Psoas muscle (tissue), 8 donors: Measurements from ENCODE around the gene METTL22. TPM values are rescaled to one million over a fixed set of nuclear protein-coding genes. Genes with fewer than 3 reads are reported as not detected.

Experiments
- ATAC-seq, 4 donors: fragments of 200-7000 bp; cut with Tn5 transposase; one replicate each; pipeline ENCODE4 v1.9.1; 2020; ENCODE audit warnings: moderate library complexity in 3 of 4, mild to moderate bottlenecking in 2 of 4
- DNase-seq, 2 donors: peaks; one replicate each; pipeline ENCODE4 v3.0.0-alpha.2; 2020
- H3K27ac ChIP-seq: fragments of 200-600 bp; one replicate; pipeline ENCODE4 v1.8.0; 2022
- H3K27me3 ChIP-seq, 3 donors: fragments of 200-600 bp in 1 of 3; one replicate each; pipeline versions ENCODE4 v1.6.1 to v1.8.0; 2013 to 2022; ENCODE audit warnings: low read length in 2 of 3, mild to moderate bottlenecking in 2 of 3, moderate library complexity in 1 of 3; ENCODE audit not compliant: insufficient read depth in 3 of 3
- H3K36me3 ChIP-seq, 2 donors: fragments of 200-600 bp in 1 of 2; one replicate each; pipeline versions ENCODE4 v1.6.1 to v1.8.0; 2013 to 2022; ENCODE audit warnings: low read depth in 1 of 2, mild to moderate bottlenecking in 1 of 2, moderate library complexity in 1 of 2; ENCODE audit not compliant: insufficient read depth in 1 of 2
- H3K4me1 ChIP-seq: fragments of 200-600 bp; one replicate; pipeline ENCODE4 v1.8.0; 2022
- H3K4me3 ChIP-seq: fragments of 200-600 bp; one replicate; pipeline ENCODE4 v1.8.0; 2022; ENCODE audit warnings: mild to moderate bottlenecking
- H3K9me3 ChIP-seq: fragments of 200-600 bp; one replicate; pipeline ENCODE4 v1.8.0; 2022
- WGBS, 3 donors: extraction: QIAGEN DNeasy Blood & Tissue Kit; methylation state at CpG; one replicate each; pipeline versions ENCODE4 v1.1.6 to v1.1.7; 2013; 5-methylcytosine and 5-hydroxymethylcytosine counted together
- intact Hi-C, 2 donors: fragments of 100-400 bp; cut with DNase I; formaldehyde crosslinking; loops; one replicate each; pipeline versions ENCODE4 v1.11.0 to v1.14.2; 2022
- polyA plus RNA-seq, 3 donors: library from polyadenylated mRNA; stranded (reverse); fragments of 200-250 nt; gene quantifications; one replicate each; pipeline ENCODE4 v1.2.3, GENCODE V29; 2013
- total RNA-seq, 4 donors: library from RNA; stranded (reverse); fragmentation: NEBNext Ultra II Directional in 2 of 4; extraction: Animal tissue kit (Norgen Biotek cat#: 25700) in 2 of 4; gene quantifications; one replicate each; pipeline versions ENCODE4 v1.2.1 to v1.2.4, GENCODE V29; 2021 to 2023
- TF ChIP-seq, protein P1 (sequence below): fragments of 200-600 bp; IDR thresholded peaks from one replicate; pipeline ENCODE4 v1.8.0; 2022; ENCODE audit warnings: antibody characterized with exemption
- donor health status: healthy with polysubstance abuse.
- donor health status: DM: no; HTN: no; CAD: no; lungs with moderate emphysema.
- donor health status: Bipolar disorder and iron deficiency.
- donor health status: healthy.
- donor health status: DM: yes; HTN: yes; CAD: no.
- donor health status: DM: no; HTN: no; CAD: no.
- donor health status: DM: no; HTN: no; CAD: no.
- donor health status: DM: yes; HTN: yes; CAD: no.

Gene METTL22
- total and polyA plus RNA-seq, 7 donors: 46.7 to 85.9 (median 71.5) TPM

- Histone ChIP-seq H3K36me3 (no peaks in the 10 kb centered on the region), H3K9me3 (no peaks in the 10 kb centered on the region), H3K4me3 (no peak overlapping the region), H3K27ac (no peak overlapping the region), H3K4me1 (no peaks in the 10 kb centered on the region), H3K27me3 (peaks cover 0 to 12% (median 5%) of the 10 kb centered on the region in 3 donors)
- DNase-seq (no peak), ATAC-seq (no peak)
- intact Hi-C loops: no loop called here
- TF ChIP-seq, protein P1, sequence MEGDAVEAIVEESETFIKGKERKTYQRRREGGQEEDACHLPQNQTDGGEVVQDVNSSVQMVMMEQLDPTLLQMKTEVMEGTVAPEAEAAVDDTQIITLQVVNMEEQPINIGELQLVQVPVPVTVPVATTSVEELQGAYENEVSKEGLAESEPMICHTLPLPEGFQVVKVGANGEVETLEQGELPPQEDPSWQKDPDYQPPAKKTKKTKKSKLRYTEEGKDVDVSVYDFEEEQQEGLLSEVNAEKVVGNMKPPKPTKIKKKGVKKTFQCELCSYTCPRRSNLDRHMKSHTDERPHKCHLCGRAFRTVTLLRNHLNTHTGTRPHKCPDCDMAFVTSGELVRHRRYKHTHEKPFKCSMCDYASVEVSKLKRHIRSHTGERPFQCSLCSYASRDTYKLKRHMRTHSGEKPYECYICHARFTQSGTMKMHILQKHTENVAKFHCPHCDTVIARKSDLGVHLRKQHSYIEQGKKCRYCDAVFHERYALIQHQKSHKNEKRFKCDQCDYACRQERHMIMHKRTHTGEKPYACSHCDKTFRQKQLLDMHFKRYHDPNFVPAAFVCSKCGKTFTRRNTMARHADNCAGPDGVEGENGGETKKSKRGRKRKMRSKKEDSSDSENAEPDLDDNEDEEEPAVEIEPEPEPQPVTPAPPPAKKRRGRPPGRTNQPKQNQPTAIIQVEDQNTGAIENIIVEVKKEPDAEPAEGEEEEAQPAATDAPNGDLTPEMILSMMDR: no peak
- WGBS, 3 donors: 72 to 82% (median 77%) methylated on average over 3 of the region's 3 CpGs
Measured at GRCh38 chr16:8583199-8583598, 38.3 kb upstream of the METTL22 start.

- TF ChIP-seq, protein P1: no peak
- no peaks in the 10 kb centered on the region for H3K9me3 ChIP-seq
- no peak overlapping the region for H3K27ac ChIP-seq
- no peaks in the 10 kb centered on the region for H3K4me1 ChIP-seq
- no peak for ATAC-seq
- intact Hi-C loops: no loop called here
- no peak for DNase-seq
- H3K27me3 ChIP-seq: peaks cover 0 to 18% (median 5%) of the 10 kb centered on the region in 3 donors
- H3K4me3 ChIP-seq: no peak overlapping the region
- WGBS, 3 donors: 59 to 71% (median 67%) methylated on average over 4 of the region's 4 CpGs
- H3K36me3 ChIP-seq: no peaks in the 10 kb centered on the region
Measured at GRCh38 chr16:8583732-8584131, 37.8 kb upstream of the METTL22 start.

- intact Hi-C loops: no loop called here
- DNase-seq: no peak
- WGBS, 3 donors: 62 to 86% (median 81%) methylated on average over 2 of the region's 2 CpGs
- H3K27ac ChIP-seq: no peak overlapping the region
- no peaks in the 10 kb centered on the region for H3K4me1 ChIP-seq
- ATAC-seq: no peak
- no peaks in the 10 kb centered on the region for H3K9me3 ChIP-seq
- H3K27me3 ChIP-seq: peaks cover 0 to 31% (median 18%) of the 10 kb centered on the region in 3 donors
- H3K4me3 ChIP-seq: no peak overlapping the region
- TF ChIP-seq, protein P1: no peak
- H3K36me3 ChIP-seq: no peaks in the 10 kb centered on the region
Measured at GRCh38 chr16:8585041-8585440, 36.5 kb upstream of the METTL22 start.

DNA sequence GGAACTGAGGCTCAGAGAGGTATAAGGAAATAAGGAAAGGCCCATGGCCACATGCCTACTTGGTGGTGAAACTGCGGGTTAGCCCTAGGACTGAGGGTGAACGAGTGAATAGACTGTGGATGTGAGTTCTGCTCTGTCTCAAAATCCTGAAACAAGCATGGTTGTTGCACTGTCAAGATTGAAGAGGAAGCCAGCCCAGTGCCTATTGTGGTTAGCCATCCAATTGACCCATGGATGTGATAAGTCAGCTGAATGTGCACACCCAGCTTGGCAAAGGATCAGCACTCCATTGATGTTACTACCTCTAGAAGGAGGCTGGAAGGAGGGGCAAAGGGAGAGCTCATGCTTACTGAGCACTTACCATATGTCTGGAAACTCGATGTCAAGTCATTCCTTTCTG lies 35.6 kb upstream of the METTL22 start:
- DNase-seq: no peak
- no peak overlapping the region for H3K4me3 ChIP-seq
- H3K4me1 ChIP-seq: no peaks in the 10 kb centered on the region
- no peaks in the 10 kb centered on the region for H3K9me3 ChIP-seq
- WGBS, 3 donors: 75 to 77% (median 77%) methylated on average over 3 of the region's 3 CpGs
- no peak for ATAC-seq
- TF ChIP-seq, protein P1: no peak
- intact Hi-C loops: no loop called here
- no peaks in the 10 kb centered on the region for H3K36me3 ChIP-seq
- peaks cover 0 to 39% (median 23%) of the 10 kb centered on the region in 3 donors for H3K27me3 ChIP-seq
- no peak overlapping the region for H3K27ac ChIP-seq

GRCh38 chr16:8587065-8587464 lies 34.4 kb upstream of the METTL22 start:
- Histone ChIP-seq H3K4me1 (no peaks in the 10 kb centered on the region), H3K36me3 (no peaks in the 10 kb centered on the region), H3K9me3 (no peaks in the 10 kb centered on the region), H3K27ac (no peak overlapping the region), H3K27me3 (peaks cover 0 to 45% (median 23%) of the 10 kb centered on the region in 3 donors), H3K4me3 (no peak overlapping the region)
- TF ChIP-seq, protein P1: no peak
- intact Hi-C loops: no loop called here
- DNase-seq (no peak), ATAC-seq (no peak)
